HTR-8/SVneo (cell line): ENCODE data around the gene SPOCK1.

ENCODE experiments used
- DNase-seq: peaks from one replicate; pipeline ENCODE4 v3.0.0; 2011; ENCODE audit warnings: low spot score, mixed read lengths; ENCODE audit not compliant: insufficient read length
- FAIRE-seq: peaks from 2 replicates; lab custom pipeline; 2011; peaks lifted over from hg19 to GRCh38; lab: Jason Lieb, UNC

The SPOCK1 gene

GRCh38 chr5:137497396-137498290 lies 1.5 kb downstream of the SPOCK1 start:
- DNase-seq (no peak), FAIRE-seq (no peak)

GRCh38 chr5:137496919-137497318 lies 2.2 kb downstream of the SPOCK1 start:
- DNase-seq (no peak), FAIRE-seq (no peak)

GRCh38 chr5:137492331-137492730 lies 6.8 kb downstream of the SPOCK1 start:
- DNase-seq = no peak
- FAIRE-seq = no peak

DNA sequence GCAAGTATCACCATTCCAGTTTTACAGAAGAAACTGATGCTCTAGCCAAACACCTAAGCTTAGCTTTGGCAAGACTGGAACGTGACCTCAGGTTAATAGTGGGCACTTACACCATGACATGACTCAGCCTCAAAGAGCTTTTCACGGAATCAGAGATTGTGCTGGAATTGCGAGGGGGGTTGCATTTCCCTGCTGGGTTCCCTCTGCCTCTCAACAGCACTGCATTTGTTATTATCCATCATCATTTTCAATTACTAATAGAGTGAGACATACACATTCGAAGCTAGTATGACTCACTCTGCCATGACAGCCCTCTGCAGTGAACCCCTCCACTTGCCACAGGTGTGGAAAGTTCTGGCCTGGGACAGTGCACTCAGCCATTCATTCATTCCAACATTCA lies 8.0 kb downstream of the SPOCK1 start:
- FAIRE-seq (no peak), DNase-seq (no peak)

GRCh38 chr5:137490591-137490990 lies 8.5 kb downstream of the SPOCK1 start:
- DNase-seq (no peak), FAIRE-seq (no peak)

GRCh38 chr5:137488974-137489373 lies 10.2 kb downstream of the SPOCK1 start:
- FAIRE-seq (no peak), DNase-seq (no peak)

- FAIRE-seq = no peak
- DNase-seq = no peak
Measured at GRCh38 chr5:137488516-137488915, 10.6 kb downstream of the SPOCK1 start.

- no peak for DNase-seq
- FAIRE-seq = no peak
Measured at GRCh38 chr5:137487600-137487999, 11.5 kb downstream of the SPOCK1 start.

GRCh38 chr5:137486707-137487106 lies 12.4 kb downstream of the SPOCK1 start:
- DNase-seq = no peak
- no peak for FAIRE-seq

DNA sequence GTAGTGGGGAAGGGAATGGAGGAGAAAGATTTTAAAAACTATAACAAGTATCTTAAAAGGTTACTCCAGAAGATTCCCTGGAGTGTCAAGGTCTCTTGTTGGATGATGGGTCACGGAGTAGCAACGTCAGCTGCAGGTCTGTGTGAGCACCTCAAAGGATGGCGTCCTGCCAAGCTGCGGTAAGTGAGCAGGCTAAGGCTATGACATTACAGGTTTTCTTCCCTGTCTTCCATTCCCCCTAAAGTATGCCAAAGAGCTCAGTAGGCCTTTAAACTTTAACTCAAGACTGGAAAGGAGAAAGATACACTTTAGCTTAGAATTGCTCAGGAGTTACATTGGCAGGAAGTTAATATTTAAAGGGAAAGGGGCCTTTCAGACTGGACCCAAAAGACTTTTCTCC lies 17.5 kb downstream of the SPOCK1 start:
- no peak for FAIRE-seq

GRCh38 chr5:137478043-137478442 lies 21.1 kb downstream of the SPOCK1 start:
- DNase-seq (no peak), FAIRE-seq (no peak)

More for the DNA sequence above, 17.5 kb downstream of the SPOCK1 start:
- DNase-seq = no peak

DNA sequence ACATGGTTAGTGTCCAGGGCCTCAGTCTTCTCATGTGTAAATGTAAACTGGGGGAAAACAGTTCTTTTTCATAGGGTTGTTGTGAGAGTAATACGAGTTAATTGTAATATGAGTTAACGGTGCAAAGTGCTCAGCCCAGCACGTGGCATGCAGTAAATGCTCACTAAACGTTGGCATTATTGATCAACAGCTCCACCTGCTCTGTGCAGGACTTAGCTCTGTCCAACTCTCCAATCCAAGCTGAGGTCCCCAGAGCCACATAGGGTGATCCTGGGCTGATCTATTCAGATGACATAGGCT lies 28.3 kb downstream of the SPOCK1 start:
- FAIRE-seq = no peak

DNA sequence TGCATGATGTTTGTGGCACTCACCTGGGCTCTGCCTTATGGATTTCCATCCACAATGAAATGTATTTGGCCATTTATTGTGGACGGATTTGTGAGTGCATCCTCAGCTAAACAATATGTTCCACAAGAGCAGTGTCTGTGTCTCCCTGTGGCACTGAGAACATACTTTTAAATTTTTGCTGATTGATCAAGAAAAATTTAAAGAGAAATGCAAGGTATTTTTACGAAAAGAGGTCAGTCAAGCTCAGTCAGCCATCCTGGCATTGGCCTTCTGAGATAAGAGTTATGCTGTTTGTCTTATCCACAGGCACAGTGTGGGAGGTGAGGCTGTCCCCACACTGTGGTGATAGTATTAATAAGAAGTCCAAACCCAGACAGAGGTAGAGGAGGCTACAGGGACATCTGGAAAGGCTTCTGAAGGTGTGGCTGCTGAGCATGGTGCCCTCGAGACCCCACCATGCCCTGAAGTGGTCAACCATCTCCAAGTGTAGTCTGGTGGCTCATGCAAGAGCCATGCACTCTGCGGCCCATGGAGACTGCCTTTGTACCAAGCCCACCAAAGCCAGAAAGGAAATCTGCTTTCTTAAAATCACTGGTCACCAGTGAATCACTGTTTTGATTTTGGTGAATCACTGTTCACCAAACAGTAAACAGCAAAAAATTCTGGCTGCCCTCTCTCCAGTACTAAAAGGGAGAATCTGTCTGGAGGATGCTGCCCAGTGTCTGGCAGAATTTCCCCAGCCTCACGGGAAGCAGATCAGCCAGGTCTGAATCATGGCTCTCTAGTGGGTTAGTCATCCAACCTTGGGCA lies 28.8 kb downstream of the SPOCK1 start:
- DNase-seq (peak; percentile 51), FAIRE-seq (no peak)

More for the DNA sequence above, 28.3 kb downstream of the SPOCK1 start:
- no peak for DNase-seq

GRCh38 chr5:137466889-137467288 lies 32.2 kb downstream of the SPOCK1 start:
- no peak for FAIRE-seq

DNA sequence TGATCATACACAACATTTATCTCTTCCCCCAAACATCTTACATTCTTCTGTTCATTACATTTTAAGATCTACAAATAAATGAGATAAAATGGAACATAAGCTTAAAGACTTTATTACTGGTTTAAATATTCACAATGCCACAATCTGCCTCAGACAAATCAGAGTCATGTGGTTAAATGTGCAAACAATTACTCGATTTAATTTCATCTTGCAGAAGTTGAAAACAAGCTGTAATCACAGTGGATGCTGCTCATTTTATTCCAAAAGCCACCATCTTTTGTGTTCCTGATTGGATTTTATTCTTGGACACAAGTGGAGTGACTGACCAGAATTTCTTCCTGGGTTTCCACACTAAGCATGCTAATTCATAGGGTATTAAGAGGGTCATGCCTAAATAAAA lies 33.2 kb downstream of the SPOCK1 start:
- DNase-seq (no peak), FAIRE-seq (no peak)

More at GRCh38 chr5:137466889-137467288, 32.2 kb downstream of the SPOCK1 start:
- no peak for DNase-seq

GRCh38 chr5:137462816-137463520 lies 36.2 kb downstream of the SPOCK1 start:
- DNase-seq = no peak
- FAIRE-seq = peak; percentile 40

DNA sequence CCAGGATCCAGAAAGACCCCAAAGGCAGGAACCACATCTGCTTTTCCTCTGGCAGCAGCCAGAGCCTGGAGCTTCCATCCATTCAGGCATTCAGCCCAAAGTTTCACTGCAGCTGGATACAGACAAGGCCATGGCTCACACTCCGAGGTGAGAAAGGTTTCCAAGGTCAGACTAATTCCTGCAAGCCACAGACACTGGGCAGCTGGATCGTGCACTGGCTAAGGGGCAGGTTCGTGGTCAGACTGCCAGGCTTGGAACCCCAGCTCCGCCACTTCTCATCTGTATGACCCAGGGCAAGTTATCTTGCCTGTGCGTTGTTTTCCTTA lies 36.9 kb downstream of the SPOCK1 start:
- no peak for FAIRE-seq
- DNase-seq = no peak

GRCh38 chr5:137461391-137462264 lies 37.5 kb downstream of the SPOCK1 start:
- DNase-seq (no peak), FAIRE-seq (no peak)

DNA sequence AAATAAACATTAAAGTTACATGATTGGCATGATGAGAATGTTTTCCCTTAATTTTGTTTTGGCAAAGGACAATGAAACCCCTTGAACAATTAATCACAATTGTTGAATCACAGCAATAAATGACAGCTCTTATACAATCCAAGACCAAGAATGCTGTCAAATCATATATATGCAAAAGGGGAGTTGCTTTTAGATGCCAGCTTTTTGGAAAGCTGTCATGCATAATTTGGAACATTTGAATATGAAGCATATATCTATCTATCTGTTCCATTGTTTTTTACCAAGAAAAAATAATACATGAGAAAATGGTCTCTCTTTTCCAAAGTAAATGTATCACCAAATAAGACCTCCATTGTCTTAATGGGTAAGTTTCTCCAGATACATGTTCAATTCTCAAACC lies 44.5 kb downstream of the SPOCK1 start:
- DNase-seq (no peak), FAIRE-seq (no peak)
